GM12864 (cell line): ENCODE results near the gene TRAF3.

Source experiments
- DNase-seq: peaks from one replicate; pipeline ENCODE4 v3.0.0-alpha.2; 2011; ENCODE audit warnings: low read depth
- H3K4me3 ChIP-seq: 2 replicates; pipeline ENCODE4 v1.5.1; 2011; ENCODE audit warnings: mild to moderate bottlenecking, low read depth, low read length, control low read depth
- CTCF ChIP-seq: IDR thresholded peaks from 2 replicates; pipeline ENCODE4 v1.5.1; 2011; ENCODE audit warnings: low read depth, mild to moderate bottlenecking, moderate library complexity, low read length, control low read depth, inconsistent platforms; ENCODE audit errors: missing control alignments

The TRAF3 gene

DNA sequence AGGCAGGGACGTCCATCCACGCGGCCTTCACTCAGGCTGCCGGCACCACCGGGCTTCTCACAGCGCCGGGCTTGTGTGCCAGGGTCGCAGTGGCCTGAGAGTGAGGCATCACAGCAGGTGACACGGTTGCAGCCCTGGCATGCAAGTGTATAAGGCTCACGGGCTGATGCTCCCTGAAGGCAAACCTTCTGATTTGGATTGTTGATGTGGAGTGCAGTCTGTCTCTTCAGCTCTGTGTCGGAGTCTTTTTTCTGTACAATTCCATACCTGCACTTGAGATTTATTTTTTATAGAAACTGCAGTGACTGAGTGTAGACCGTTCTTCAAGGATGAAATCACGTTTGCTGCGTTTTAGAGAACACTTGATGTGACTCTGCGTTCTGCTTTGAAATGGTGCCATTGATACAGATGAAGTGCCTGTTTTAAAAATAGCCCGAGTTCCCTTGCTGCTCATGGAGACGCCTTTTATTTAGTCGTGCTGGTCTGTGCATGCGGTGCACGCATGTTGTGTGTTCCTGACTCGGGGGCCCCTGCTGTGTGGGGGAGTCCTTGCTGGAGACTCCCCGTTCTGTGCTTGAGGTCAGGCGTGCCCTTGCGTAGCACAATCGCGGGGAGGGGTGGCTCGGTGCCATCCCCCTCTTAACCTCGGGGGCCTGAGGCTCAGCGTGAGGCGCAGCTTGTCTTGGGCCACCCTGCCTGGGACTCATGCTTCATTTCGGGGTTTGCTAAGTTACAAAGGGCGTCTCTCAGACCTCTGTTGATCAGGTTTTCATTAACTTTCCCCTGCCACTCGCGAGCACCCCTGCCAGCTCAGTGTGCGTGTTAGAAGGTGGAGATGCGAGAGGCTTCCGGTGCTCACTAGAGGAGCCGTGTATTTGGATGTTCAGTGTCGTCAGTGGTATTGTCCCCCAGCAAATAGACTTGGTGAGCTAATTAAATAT, 123.7 kb downstream of the TRAF3 start:
- H3K4me3 ChIP-seq: peak overlapping the region; percentile 34
- TF ChIP-seq CTCF: peak; percentile 5
- peak; percentile 76 for DNase-seq

GRCh38 chr14:102901633-102902032, 124.4 kb downstream of the TRAF3 start:
- peak overlapping the region; percentile 34; the same call in 1 of the 2 replicates for H3K4me3 ChIP-seq
- DNase-seq: peak; percentile 92
- no peak for TF ChIP-seq CTCF

DNA sequence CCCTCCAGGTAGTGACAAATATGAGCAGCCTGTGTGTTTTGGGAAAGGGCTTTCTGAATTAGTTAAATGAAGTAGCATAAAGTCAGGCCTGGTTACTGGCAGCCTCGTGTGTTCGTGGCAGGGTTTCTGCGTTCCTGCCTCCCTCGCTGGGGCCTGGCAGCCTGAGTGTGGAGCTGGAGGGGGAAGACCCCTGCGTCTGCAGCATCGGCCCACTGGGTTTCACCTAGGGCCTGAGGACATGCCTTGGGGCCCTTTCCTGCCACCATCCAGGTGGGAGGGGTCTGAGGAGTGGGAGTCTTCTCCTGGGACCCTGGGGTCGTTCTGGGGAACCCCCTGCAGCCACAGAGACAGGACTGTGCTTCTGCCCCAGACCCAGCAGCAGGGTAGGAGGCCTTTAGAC, 124.8 kb downstream of the TRAF3 start:
- no peak for TF ChIP-seq CTCF
- peak overlapping the region; percentile 16; the same call in 1 of the 2 replicates for H3K4me3 ChIP-seq
- DNase-seq: no peak

- no peak overlapping the region for H3K4me3 ChIP-seq
- DNase-seq: no peak
- no peak for TF ChIP-seq CTCF
Observed at GRCh38 chr14:102902523-102903247, 125.4 kb downstream of the TRAF3 start.

GRCh38 chr14:102903248-102903888, 126.1 kb downstream of the TRAF3 start:
- TF ChIP-seq CTCF: no peak
- no peak overlapping the region for H3K4me3 ChIP-seq
- DNase-seq: no peak

DNA sequence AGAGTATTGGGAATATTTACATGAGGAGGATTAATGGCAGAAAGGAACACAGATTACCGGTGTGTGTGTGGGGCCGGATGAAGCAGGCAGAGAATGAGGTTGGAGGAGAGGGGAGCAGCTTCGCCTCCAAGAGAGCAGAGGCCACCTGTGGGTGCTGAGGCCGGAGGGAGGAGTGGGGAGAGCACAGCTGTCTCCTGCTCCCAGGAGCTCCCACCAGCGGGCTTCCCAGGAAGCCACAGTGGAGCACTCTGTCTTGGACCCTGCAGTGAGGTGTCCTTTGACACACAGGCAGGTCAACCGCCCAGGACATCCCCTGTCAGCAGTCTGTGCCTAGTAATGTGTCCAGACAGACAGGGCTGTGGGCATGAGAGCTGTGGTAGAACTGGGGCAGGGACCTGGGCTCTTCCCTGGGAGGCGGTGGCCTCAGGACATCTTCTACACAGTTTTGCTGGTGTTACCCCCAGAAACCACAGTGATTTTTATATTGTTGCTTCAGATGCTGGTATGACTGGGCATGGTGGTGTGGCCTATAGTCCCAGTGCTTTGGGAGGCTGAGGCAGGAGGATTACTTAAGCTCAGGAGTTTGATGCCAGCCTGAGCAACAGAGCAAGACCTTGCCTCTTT, 126.8 kb downstream of the TRAF3 start:
- TF ChIP-seq CTCF: no peak
- no peak for DNase-seq
- H3K4me3 ChIP-seq: no peak overlapping the region
